ENCODE results near the gene MED15.
"Not testable (repeated sequence)": the region's sequence is repeated elsewhere in the genome, so short reads cannot be mapped to it uniquely, and the experiment has no call there.

MED15 gene

GRCh38 chr22:20582520-20583361 lies 75.3 kb downstream of the MED15 start:
- no peak for DNase-seq (ENCODE audit: low read depth in 1 of 2, low spot score in 1 of 2)

GRCh38 chr22:20583471-20583922 lies 76.1 kb downstream of the MED15 start:
- DNase-seq (ENCODE audit: low read depth in 1 of 2, low spot score in 1 of 2) = no peak

GRCh38 chr22:20584029-20584871 lies 76.8 kb downstream of the MED15 start:
- DNase-seq (ENCODE audit: low read depth in 1 of 2, low spot score in 1 of 2) = no peak

- no peak for DNase-seq (ENCODE audit: low read depth in 1 of 2, low spot score in 1 of 2)
Measured at GRCh38 chr22:20584872-20585638, 77.6 kb downstream of the MED15 start.

- no peak for DNase-seq (ENCODE audit: low read depth in 1 of 2, low spot score in 1 of 2)
Measured at GRCh38 chr22:20585639-20586402, 78.4 kb downstream of the MED15 start.

- no peak for DNase-seq (ENCODE audit: low read depth in 1 of 2, low spot score in 1 of 2)
Measured at GRCh38 chr22:20586403-20586745, 79.0 kb downstream of the MED15 start.

GRCh38 chr22:20587206-20587958 lies 80.0 kb downstream of the MED15 start:
- DNase-seq (ENCODE audit: low read depth in 1 of 2, low spot score in 1 of 2) = no peak

GRCh38 chr22:20588092-20588842 lies 80.9 kb downstream of the MED15 start:
- DNase-seq (ENCODE audit: low read depth in 1 of 2, low spot score in 1 of 2) = no peak

GRCh38 chr22:20588843-20589581 lies 81.6 kb downstream of the MED15 start:
- DNase-seq (ENCODE audit: low read depth in 1 of 2, low spot score in 1 of 2) = no peak

- no peak for DNase-seq (ENCODE audit: low read depth in 1 of 2, low spot score in 1 of 2)
Measured at GRCh38 chr22:20589614-20590476, 82.4 kb downstream of the MED15 start.

GRCh38 chr22:20590477-20591294 lies 83.3 kb downstream of the MED15 start:
- no peak for DNase-seq (ENCODE audit: low read depth in 1 of 2, low spot score in 1 of 2)

GRCh38 chr22:20591295-20591645 lies 83.9 kb downstream of the MED15 start:
- no peak for DNase-seq (ENCODE audit: low read depth in 1 of 2, low spot score in 1 of 2)

- DNase-seq (ENCODE audit: low read depth in 1 of 2, low spot score in 1 of 2) = no peak
Measured at GRCh38 chr22:20591660-20592310, 84.4 kb downstream of the MED15 start.

GRCh38 chr22:20594038-20594437 lies 86.6 kb downstream of the MED15 start:
- not testable (repeated sequence) for DNase-seq (ENCODE audit: low read depth in 1 of 2, low spot score in 1 of 2)

- DNase-seq (ENCODE audit: low read depth in 1 of 2, low spot score in 1 of 2) = not testable (repeated sequence)
Measured at GRCh38 chr22:20594486-20594885, 87.1 kb downstream of the MED15 start.

GRCh38 chr22:20595461-20595860 lies 88.1 kb downstream of the MED15 start:
- DNase-seq (ENCODE audit: low read depth in 1 of 2, low spot score in 1 of 2) = no peak

All from stimulated activated CD4-positive, alpha-beta T cell treated with anti-CD3 and anti-CD28 coated beads, Interleukin-15, amount 100 ng/mL, for 1 hour (primary cell).